22Rv1 (cell line): ENCODE data around the gene UTF1.

Experiments
- CTCF ChIP-seq: fragments of 450-650 bp; IDR thresholded peaks from 2 replicates; pipeline ENCODE4 v1.5.1; 2017; ENCODE audit warnings: mild to moderate bottlenecking
- ZFX ChIP-seq: fragments of 450-650 bp; IDR thresholded peaks from 2 replicates; pipeline ENCODE4 v1.6.1; 2017; ENCODE audit warnings: antibody characterized with exemption, borderline replicate concordance

DNA sequence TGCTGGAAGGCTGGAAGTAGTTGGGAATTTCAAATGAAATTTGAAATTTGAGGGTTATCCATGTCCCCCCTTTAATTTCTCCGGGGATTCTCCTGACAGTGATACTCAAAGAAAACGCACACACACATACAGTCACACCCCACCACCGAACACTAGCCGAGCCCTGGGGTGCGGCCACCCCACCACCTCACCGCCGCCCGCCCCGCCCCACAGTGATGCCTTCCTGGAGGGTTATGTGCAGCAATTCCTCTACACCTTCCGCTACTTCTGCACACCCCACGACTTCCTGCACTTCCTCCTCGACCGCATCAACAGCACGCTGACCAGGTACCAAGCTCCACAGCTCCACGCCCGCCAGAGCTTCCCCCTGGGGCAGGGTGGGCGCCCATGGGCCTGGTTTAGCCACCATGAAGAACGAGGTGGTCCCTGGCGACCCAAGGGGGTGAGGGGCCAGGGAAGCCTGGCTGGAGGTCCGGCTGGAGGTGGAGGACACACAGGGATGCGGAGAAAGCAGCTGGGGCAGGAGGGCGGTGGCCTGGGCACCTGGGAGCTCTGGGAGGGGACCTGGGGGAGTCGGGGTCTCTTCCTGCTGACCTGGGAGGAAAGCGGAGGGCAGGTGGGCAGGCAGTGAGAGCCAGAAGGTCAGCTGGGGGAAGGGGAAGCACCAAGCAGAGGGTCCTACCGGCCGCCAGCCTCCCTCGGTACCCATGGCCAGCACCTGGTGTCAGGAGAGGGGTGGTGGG, 19.4 kb upstream of the UTF1 start:
- no peak for TF ChIP-seq CTCF
- no peak for TF ChIP-seq ZFX
